K562 (cell line): ENCODE results near the gene NT5DC4. TPM values are rescaled to one million over a fixed set of nuclear protein-coding genes. Genes with fewer than 3 reads are reported as not detected.

Experiments
- ARID1B ChIP-seq: fragments of 450-650 bp; IDR thresholded peaks from 2 replicates; pipeline ENCODE4 v1.6.1; 2016; ENCODE audit warnings: antibody characterized with exemption, mild to moderate bottlenecking, inconsistent platforms
- BCOR ChIP-seq: fragments of 450-650 bp; IDR thresholded peaks from 2 replicates; pipeline ENCODE4 v1.6.1; 2016
- C11orf30 ChIP-seq: fragments of 450-650 bp; IDR thresholded peaks from 2 replicates; pipeline ENCODE4 v1.6.1; 2016; ENCODE audit warnings: low read depth, mild to moderate bottlenecking
- EP400 ChIP-seq: fragments of 450-650 bp; IDR thresholded peaks from 2 replicates; pipeline ENCODE4 v1.6.1; 2017; ENCODE audit warnings: antibody characterized with exemption, mild to moderate bottlenecking, moderate library complexity
- FOSL1 ChIP-seq: fragments of 200-800 bp; sonication (Bioruptor generic); conservative IDR thresholded peaks from 2 replicates; pipeline ENCODE4 v1.6.1; 2016; ENCODE audit warnings: missing genetic modification characterization, missing compliant biosample characterization
- FOXJ2 ChIP-seq: fragments of 200-800 bp; sonication (Bioruptor generic); IDR thresholded peaks from 2 replicates; pipeline ENCODE4 v1.6.1; 2016; ENCODE audit warnings: missing genetic modification characterization, missing compliant biosample characterization
- FOXM1 ChIP-seq, 2 experiments: fragments of 450-650 bp in 1 of 2; sonication (generic) in 1 of 2; formaldehyde crosslinking in 1 of 2; IDR thresholded peaks; 2 replicates each; pipeline versions ENCODE4 v1.6.1 to v1.9.0; 2017 to 2022; ENCODE audit warnings: low read depth in 2 of 2, mild to moderate bottlenecking in 2 of 2, missing genetic modification reagents in 1 of 2, moderate library complexity in 1 of 2
- NFXL1 ChIP-seq: fragments of 450-650 bp; formaldehyde crosslinking; IDR thresholded peaks from 2 replicates; pipeline ENCODE4 v1.4.0; 2021; ENCODE audit warnings: mild to moderate bottlenecking
- POLR2A ChIP-seq: fragments of 450-650 bp; conservative IDR thresholded peaks from 2 replicates; pipeline ENCODE4 v1.6.1; 2016
- RFX1 ChIP-seq: fragments of 450-650 bp; IDR thresholded peaks from 2 replicates; pipeline ENCODE4 v1.6.1; 2016; ENCODE audit warnings: mild to moderate bottlenecking, moderate library complexity
- SPI1 ChIP-seq: IDR thresholded peaks from 2 replicates; pipeline ENCODE4 v1.6.1; 2011; ENCODE audit warnings: low read depth, low read length, control low read depth, borderline replicate concordance
- SRF ChIP-seq, 2 experiments: fragments of 250-450, 450-650 bp in 1 of 2; sonication (Bioruptor Pico) in 1 of 2; sonication (generic) in 1 of 2; formaldehyde crosslinking; IDR thresholded peaks; 2 replicates each; pipeline versions ENCODE4 v1.5.0 to v1.5.1; 2020 to 2022; ENCODE audit warnings: mild to moderate bottlenecking in 1 of 2, missing genetic modification reagents in 1 of 2
- TARDBP ChIP-seq: fragments of 450-650 bp; IDR thresholded peaks from 2 replicates; pipeline ENCODE4 v1.6.1; 2016
- TBP ChIP-seq: optimal IDR thresholded peaks from 2 replicates; pipeline ENCODE3; 2011; ENCODE audit warnings: low read depth, low read length, improper control_type of control experiment
- U2AF2 ChIP-seq: fragments of 200-400 bp; formaldehyde crosslinking; optimal IDR thresholded peaks from 2 replicates; pipeline ENCODE3; 2017; ENCODE audit warnings: low read depth, mild to moderate bottlenecking, low read length
- XRCC4 ChIP-seq: IDR thresholded peaks from one replicate; pipeline ENCODE4 v1.6.1; 2011; ENCODE audit not compliant: insufficient read depth, insufficient read length; ENCODE audit errors: extremely low read depth
- ZNF197 ChIP-seq: fragments of 200-800 bp; sonication (Bioruptor generic); IDR thresholded peaks from 2 replicates; pipeline ENCODE4 v1.6.1; 2016; ENCODE audit warnings: low read depth, missing genetic modification characterization, missing compliant biosample characterization
- ZNF324 ChIP-seq: fragments of 250-450 bp; sonication (Bioruptor Pico); IDR thresholded peaks from 2 replicates; pipeline ENCODE4 v1.4.0; 2020; ENCODE audit warnings: mild to moderate bottlenecking
- polyA plus RNA-seq, 8 experiments: library from polyadenylated mRNA; depleted of rRNA in 4 of 8; stranded (reverse) in 5 of 8; unstranded in 3 of 8; fragments of >200 nt; fragmentation: Nextera tagmentation in 2 of 8; fragmentation: Illumina TruSeq in 1 of 8; extraction: Ambion mirVana in 2 of 8; extraction: Trizol in 1 of 8; gene quantifications; 2 replicates each; pipeline versions ENCODE4 v1.2.1 to v1.2.3, GENCODE V29; 2011 to 2014; ENCODE audit warnings: inconsistent platforms in 1 of 8, missing spikeins in 1 of 8
- total RNA-seq, 7 experiments: library from RNA; depleted of rRNA in 6 of 7; stranded (reverse); fragments of >200 nt in 6 of 7; fragmentation: Illumina TruSeq in 2 of 7; extraction: Trizol in 2 of 7; gene quantifications; 2 replicates each; pipeline versions ENCODE4 v1.2.1 to v1.2.3, GENCODE V29; 2011 to 2021; ENCODE audit warnings: low replicate concordance in 1 of 7
- TF ChIP-seq, protein P1 (sequence below): fragments of 250-450 bp; sonication (Bioruptor Pico); IDR thresholded peaks from 2 replicates; pipeline ENCODE4 v1.8.0; 2021; ENCODE audit warnings: borderline replicate concordance, mild to moderate bottlenecking, moderate library complexity; ENCODE audit not compliant: poor library complexity, severe bottlenecking
- TF ChIP-seq, protein P2 (sequence below), 2 experiments: fragments of 250-450 bp in 1 of 2; fragments of 450-650 bp in 1 of 2; sonication (Bioruptor Pico) in 1 of 2; IDR thresholded peaks; 2 replicates each; pipeline versions ENCODE4 v1.6.1 to v1.8.0; 2016 to 2021; ENCODE audit warnings: mild to moderate bottlenecking in 2 of 2, moderate library complexity in 2 of 2, missing compliant biosample characterization in 1 of 2, missing genetic modification characterization in 1 of 2
- TF ChIP-seq, protein P3 (sequence below): fragments of 250-450 bp; sonication (Bioruptor Pico); IDR thresholded peaks from 2 replicates; pipeline ENCODE4 v1.8.0; 2022; ENCODE audit warnings: moderate library complexity, mild to moderate bottlenecking, inconsistent platforms
- TF ChIP-seq, protein P4 (sequence below): sonication (generic); formaldehyde crosslinking; IDR thresholded peaks from 2 replicates; pipeline ENCODE4 v1.8.0; 2022; ENCODE audit warnings: mild to moderate bottlenecking, low read depth, missing genetic modification reagents
- TF ChIP-seq, protein P5 (sequence below): fragments of 450-650 bp; formaldehyde crosslinking; IDR thresholded peaks from 2 replicates; pipeline ENCODE4 v1.4.0; 2020; ENCODE audit warnings: mild to moderate bottlenecking, moderate library complexity

Gene NT5DC4
- total and polyA plus RNA-seq, 9 of the 15 experiments (the other 6 are each of a cell fraction or from before 2014, with no cell fraction given): 0.44 to 6.9 (median 2.5) TPM

DNA sequence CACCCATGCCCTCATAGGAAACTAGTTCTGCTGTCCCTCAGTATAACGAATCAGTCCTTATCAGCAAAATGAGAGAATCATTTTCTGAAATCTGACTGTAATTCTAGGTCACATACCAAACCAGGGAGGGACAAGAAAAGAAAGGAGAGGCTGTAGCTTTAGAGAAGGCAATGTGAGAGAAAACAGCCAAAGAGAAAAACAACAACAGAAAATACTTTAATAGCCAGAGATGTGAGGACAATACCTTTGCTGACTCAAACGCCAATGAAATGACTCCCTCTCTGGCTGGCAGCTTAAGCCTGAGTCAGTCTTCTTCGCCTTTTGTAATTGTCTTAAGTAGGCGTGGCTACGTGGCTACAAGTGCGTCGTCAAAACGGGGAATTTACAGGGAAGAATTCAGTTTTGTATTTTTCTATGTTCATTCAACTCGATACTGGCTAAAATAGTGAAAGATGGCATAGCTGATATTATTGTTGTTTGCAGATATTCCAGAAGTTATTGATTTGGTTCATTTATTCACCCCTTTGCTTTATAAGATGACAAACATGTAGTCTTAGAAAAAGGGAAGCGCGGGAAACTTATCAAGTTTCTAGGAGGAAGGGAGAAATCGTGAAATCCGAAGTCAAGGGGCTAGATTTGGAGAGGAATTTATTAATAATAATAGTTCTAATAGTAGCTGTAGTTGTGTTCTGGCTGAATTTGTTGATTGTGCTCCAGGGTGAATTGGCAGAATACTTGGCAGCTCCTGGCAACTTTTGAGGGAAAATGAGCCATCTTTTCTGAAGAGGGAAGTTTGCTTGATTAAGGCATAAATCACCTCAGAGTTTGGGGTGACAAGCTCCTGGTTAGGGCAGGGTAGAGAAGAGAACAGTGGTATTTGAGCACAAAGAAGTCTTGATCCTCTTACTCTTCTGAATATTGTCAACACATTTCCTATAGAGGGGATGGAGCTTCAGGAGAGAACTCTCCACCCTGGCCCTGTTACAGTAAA lies 63.7 kb downstream of the NT5DC4 start, which contains the start of gene IL1A (continued):
- TF ChIP-seq, protein P1, sequence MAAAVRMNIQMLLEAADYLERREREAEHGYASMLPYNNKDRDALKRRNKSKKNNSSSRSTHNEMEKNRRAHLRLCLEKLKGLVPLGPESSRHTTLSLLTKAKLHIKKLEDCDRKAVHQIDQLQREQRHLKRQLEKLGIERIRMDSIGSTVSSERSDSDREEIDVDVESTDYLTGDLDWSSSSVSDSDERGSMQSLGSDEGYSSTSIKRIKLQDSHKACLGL: no peak
- TF ChIP-seq, protein P2, sequence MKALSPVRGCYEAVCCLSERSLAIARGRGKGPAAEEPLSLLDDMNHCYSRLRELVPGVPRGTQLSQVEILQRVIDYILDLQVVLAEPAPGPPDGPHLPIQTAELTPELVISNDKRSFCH (CRISPR knock-in tag; IDR thresholded peaks at IDR 0.05): no peak
- TF ChIP-seq, protein P2 (tag; IDR thresholded peaks at IDR 0.05): no peak
- TF ChIP-seq FOXJ2 (tag) (no peak), POLR2A (no peak), C11orf30 (peak; percentile 76; the same call in 1 of the 2 replicates), TBP (no peak), U2AF2 (no peak), SPI1 (peak; percentile 69; the same call in 1 of the 2 replicates), BCOR (no peak; the same call in 1 of the 2 replicates), RFX1 (no peak), ZNF197 (no peak), XRCC4 (no peak), ARID1B (peak; percentile 44), ZNF324 (CRISPR knock-in tag) (no peak; the same call in 1 of the 2 replicates), FOSL1 (tag) (peak; percentile 76), SRF (CRISPR knock-in tag; IDR thresholded peaks at IDR 0.05) (no peak), FOXM1 (IDR thresholded peaks at IDR 0.05; ENCODE audit: low read depth) (no peak), FOXM1 (CRISPR knock-in tag; IDR thresholded peaks at IDR 0.05; ENCODE audit: low read depth) (no peak), TARDBP (0 out of 2 replicates have a peak, but pooled peaks have one; percentile 39), NFXL1 (CRISPR knock-in tag) (no peak), EP400 (peak; percentile 18; the same call in 1 of the 2 replicates)
- TF ChIP-seq, protein P3, sequence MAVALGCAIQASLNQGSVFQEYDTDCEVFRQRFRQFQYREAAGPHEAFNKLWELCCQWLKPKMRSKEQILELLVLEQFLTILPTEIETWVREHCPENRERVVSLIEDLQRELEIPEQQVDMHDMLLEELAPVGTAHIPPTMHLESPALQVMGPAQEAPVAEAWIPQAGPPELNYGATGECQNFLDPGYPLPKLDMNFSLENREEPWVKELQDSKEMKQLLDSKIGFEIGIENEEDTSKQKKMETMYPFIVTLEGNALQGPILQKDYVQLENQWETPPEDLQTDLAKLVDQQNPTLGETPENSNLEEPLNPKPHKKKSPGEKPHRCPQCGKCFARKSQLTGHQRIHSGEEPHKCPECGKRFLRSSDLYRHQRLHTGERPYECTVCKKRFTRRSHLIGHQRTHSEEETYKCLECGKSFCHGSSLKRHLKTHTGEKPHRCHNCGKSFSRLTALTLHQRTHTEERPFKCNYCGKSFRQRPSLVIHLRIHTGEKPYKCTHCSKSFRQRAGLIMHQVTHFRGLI (CRISPR knock-in tag): no peak
- TF ChIP-seq, protein P4, sequence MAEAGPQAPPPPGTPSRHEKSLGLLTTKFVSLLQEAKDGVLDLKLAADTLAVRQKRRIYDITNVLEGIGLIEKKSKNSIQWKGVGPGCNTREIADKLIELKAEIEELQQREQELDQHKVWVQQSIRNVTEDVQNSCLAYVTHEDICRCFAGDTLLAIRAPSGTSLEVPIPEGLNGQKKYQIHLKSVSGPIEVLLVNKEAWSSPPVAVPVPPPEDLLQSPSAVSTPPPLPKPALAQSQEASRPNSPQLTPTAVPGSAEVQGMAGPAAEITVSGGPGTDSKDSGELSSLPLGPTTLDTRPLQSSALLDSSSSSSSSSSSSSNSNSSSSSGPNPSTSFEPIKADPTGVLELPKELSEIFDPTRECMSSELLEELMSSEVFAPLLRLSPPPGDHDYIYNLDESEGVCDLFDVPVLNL (CRISPR knock-in tag): no peak
- TF ChIP-seq, protein P5, sequence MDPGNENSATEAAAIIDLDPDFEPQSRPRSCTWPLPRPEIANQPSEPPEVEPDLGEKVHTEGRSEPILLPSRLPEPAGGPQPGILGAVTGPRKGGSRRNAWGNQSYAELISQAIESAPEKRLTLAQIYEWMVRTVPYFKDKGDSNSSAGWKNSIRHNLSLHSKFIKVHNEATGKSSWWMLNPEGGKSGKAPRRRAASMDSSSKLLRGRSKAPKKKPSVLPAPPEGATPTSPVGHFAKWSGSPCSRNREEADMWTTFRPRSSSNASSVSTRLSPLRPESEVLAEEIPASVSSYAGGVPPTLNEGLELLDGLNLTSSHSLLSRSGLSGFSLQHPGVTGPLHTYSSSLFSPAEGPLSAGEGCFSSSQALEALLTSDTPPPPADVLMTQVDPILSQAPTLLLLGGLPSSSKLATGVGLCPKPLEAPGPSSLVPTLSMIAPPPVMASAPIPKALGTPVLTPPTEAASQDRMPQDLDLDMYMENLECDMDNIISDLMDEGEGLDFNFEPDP: no peak
